ENCODE data around the gene SARS1. TPM values are rescaled to one million over a fixed set of nuclear protein-coding genes. Genes with fewer than 3 reads are reported as not detected.

The SARS1 gene
- polyA plus RNA-seq, 1 experiment, result 301 TPM

DNA sequence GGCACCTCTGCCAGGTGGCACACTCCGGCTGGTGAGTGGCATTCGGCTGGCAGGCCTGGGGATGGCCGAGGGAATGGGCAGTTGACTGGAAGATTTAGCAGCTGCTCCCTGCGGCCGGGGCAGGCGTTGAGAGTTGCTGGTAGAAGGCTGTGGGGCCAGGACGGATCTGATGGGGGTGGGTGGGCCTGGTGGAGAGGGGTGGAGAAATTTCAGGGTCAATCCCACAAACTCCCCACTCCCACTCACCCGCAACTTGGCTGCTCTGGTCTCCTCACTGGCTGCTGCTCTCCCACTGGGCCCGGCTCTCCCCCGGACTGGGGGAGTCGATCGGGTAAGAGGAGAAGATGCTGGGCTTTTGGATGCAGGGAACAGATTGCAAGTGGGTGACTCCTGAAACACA lies 67.1 kb downstream of the SARS1 start:
- Histone ChIP-seq H3K27ac (ENCODE audit: low read depth, low read length) (no peak overlapping the region), H3K4me3 (ENCODE audit: low read depth, low read length) (no peak overlapping the region), H3K9me3 (ENCODE audit: control insufficient read depth, insufficient read depth, low read length) (no peaks in the 10 kb centered on the region), H3K27me3 (ENCODE audit: control insufficient read depth, insufficient read depth, low read length) (no peaks in the 10 kb centered on the region)
- DNase-seq (ENCODE audit: low read depth, low spot score), result no peak
- TF ChIP-seq, protein P1, sequence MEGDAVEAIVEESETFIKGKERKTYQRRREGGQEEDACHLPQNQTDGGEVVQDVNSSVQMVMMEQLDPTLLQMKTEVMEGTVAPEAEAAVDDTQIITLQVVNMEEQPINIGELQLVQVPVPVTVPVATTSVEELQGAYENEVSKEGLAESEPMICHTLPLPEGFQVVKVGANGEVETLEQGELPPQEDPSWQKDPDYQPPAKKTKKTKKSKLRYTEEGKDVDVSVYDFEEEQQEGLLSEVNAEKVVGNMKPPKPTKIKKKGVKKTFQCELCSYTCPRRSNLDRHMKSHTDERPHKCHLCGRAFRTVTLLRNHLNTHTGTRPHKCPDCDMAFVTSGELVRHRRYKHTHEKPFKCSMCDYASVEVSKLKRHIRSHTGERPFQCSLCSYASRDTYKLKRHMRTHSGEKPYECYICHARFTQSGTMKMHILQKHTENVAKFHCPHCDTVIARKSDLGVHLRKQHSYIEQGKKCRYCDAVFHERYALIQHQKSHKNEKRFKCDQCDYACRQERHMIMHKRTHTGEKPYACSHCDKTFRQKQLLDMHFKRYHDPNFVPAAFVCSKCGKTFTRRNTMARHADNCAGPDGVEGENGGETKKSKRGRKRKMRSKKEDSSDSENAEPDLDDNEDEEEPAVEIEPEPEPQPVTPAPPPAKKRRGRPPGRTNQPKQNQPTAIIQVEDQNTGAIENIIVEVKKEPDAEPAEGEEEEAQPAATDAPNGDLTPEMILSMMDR (IDR thresholded peaks at IDR 0.05; ENCODE audit: low read depth, low read length), result no peak
- ChIA-PET POLR2A (no interaction called here), CTCF (interaction anchor here (1.0 to 3.0 kb wide), 2 partner anchors 17 to 118 kb away, joined by 3 to 23 read pairs; partner anchors contain the start of gene SORT1)

GRCh38 chr1:109281680-109282496 lies 68.2 kb downstream of the SARS1 start:
- H3K4me3 ChIP-seq (ENCODE audit: low read depth, low read length), result peak overlapping the region; percentile 93
- ChIA-PET CTCF (interaction anchor here (0.7 to 3.0 kb wide), 5 partner anchors 18 to 251 kb away, joined by 3 to 23 read pairs (median 4); partner anchors contain the start of gene SORT1), POLR2A (interaction anchor here (0.6 to 1.8 kb wide), 4 partner anchors 15 to 116 kb away, joined by 3 to 9 read pairs (median 4); partner anchors contain the start of gene SORT1)
- TF ChIP-seq, protein P1 (IDR thresholded peaks at IDR 0.05; ENCODE audit: low read depth, low read length), result no peak
- no peaks in the 10 kb centered on the region for H3K27me3 ChIP-seq (ENCODE audit: control insufficient read depth, insufficient read depth, low read length)
- no peak for DNase-seq (ENCODE audit: low read depth, low spot score)
- peak overlapping the region; percentile 31 for H3K27ac ChIP-seq (ENCODE audit: low read depth, low read length)
- H3K9me3 ChIP-seq (ENCODE audit: control insufficient read depth, insufficient read depth, low read length), result no peaks in the 10 kb centered on the region

GRCh38 chr1:109282497-109282951 lies 68.8 kb downstream of the SARS1 start:
- CTCF ChIA-PET, result interaction anchor here (1.1 to 3.0 kb wide), 4 partner anchors 18 to 250 kb away, joined by 3 to 23 read pairs (median 4); partner anchors contain the start of gene SORT1
- DNase-seq (ENCODE audit: low read depth, low spot score), result no peak
- POLR2A ChIA-PET, result interaction anchor here (0.6 to 1.8 kb wide), 12 partner anchors 11 to 713 kb away, joined by 3 to 9 read pairs (median 4); partner anchors contain the start of gene SORT1
- Histone ChIP-seq H3K9me3 (ENCODE audit: control insufficient read depth, insufficient read depth, low read length) (no peaks in the 10 kb centered on the region), H3K27me3 (ENCODE audit: control insufficient read depth, insufficient read depth, low read length) (no peaks in the 10 kb centered on the region), H3K4me3 (ENCODE audit: low read depth, low read length) (peak overlapping the region; percentile 93), H3K27ac (ENCODE audit: low read depth, low read length) (peak overlapping the region; percentile 61)
- TF ChIP-seq, protein P1 (IDR thresholded peaks at IDR 0.05; ENCODE audit: low read depth, low read length), result no peak

DNA sequence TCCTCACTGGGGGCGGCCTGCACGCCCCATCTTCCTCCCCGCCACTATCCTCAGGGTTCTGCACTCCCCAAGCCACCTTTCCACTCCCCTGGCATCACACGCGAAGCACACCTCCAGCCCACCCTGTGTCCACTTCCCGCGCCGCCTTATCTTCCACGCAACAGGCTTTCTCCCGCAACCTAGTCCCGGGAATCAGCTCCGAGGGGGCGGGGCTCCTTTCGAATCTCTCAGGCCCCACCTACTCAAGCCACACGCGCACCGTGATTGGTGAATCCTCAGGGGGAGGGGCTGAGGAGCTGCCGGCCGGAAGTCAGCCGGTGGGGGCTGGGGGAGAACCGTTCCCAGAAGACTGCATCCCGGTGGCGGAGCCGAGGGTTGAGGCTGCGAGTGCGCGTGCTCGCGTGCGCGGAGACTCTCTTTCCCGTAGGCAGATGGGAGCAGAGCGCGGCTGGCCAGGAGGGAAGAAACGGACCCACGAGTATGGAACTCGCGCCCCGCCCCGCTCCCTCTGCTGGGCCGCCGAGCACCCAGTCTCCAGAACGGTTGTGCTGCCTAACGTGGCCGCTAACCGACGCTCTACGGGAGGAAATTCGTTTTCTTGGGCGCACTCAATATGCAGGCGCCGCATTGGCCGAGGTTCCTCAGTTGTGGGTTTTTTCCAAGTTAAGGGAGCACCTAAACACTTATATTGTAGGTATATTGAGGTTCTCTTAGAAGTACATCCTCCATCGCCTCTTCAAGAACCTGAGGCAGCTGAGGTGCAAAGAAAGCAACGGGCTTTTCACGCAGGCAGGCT lies 69.4 kb downstream of the SARS1 start, which contains the start of gene PSRC1:
PSRC1 (minus strand) TSS at position 194 of the 796 bp plus-strand sequence.
- peak within 1 kb of the TSS; percentile 93 for H3K4me3 ChIP-seq (ENCODE audit: low read depth, low read length)
- ChIA-PET CTCF (interaction anchor here (1.1 to 3.0 kb wide), 3 partner anchors 19 to 116 kb away, joined by 3 to 23 read pairs (median 5); partner anchors contain the start of gene SORT1), POLR2A (interaction anchor here (0.6 to 1.8 kb wide), 12 partner anchors 11 to 713 kb away, joined by 3 to 9 read pairs (median 4); partner anchors contain the start of gene SORT1)
- TF ChIP-seq, protein P1 (IDR thresholded peaks at IDR 0.05; ENCODE audit: low read depth, low read length), result peak; percentile 68
- DNase-seq (ENCODE audit: low read depth, low spot score), result peak; percentile 92
- no peaks in the 10 kb centered on the region for H3K27me3 ChIP-seq (ENCODE audit: control insufficient read depth, insufficient read depth, low read length)
- H3K9me3 ChIP-seq (ENCODE audit: control insufficient read depth, insufficient read depth, low read length), result no peaks in the 10 kb centered on the region
- H3K27ac ChIP-seq (ENCODE audit: low read depth, low read length), result peak within 1 kb of the TSS; percentile 83
